Activated CD4-positive, CD25-positive, alpha-beta regulatory T cell treated with anti-CD3 and anti-CD28 coated beads, Interleukin-2, amount 50 U/mL, for 72 hours (primary cell): ENCODE data around the gene USP46.

Source experiments
- DNase-seq: peaks from one replicate; pipeline ENCODE4 v3.0.0; 2021

Gene USP46

DNA sequence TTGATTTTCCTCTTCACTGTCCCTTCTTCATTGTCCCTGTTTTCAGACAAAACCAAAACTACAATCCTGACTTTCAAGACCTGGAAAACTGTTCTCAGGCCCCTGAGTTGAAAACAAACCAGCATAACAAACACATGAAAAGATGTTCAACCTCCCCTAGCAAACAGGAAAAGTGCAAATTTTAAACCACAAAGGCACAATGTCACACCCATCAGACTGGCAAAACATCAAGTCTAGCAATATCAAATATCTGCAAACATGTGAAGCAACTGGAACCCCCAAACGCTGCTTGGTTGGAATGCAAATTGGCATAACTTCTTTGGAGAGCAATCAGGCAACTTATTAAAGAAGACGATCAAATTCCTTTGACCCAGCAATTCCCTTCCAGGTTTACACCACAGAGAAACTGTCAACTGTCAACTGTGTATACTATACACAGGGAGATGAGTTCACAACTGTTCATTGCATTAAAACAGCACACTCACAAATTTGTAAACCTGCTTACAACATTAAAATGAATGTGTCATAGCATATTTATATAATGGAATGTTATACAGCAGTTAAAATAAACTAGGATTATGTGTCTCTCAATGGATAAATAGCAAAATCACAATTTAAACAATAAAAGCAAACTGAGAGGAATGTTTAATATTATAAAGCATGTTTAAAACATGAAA, 7.0 kb downstream of the USP46 start:
- no peak for DNase-seq

DNA sequence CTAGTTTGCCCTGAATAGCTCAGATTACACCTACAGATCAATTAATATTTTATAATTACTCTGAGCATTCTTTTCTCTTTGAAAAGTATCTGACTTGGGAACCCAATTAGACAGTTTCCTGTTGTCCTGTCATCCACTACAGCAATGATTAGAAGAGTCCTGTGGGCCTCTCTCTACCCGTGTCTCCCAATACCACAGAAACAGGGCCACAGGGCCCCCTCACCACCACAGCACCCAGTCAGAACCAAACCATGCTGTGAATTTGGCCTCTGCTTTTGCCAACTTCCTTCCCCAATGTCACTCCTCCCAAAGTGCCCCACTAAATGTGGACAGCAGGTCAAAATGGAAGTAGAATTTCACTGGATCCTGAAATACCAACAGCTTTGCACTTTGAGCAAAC, 10.3 kb downstream of the USP46 start:
- DNase-seq = no peak

DNA sequence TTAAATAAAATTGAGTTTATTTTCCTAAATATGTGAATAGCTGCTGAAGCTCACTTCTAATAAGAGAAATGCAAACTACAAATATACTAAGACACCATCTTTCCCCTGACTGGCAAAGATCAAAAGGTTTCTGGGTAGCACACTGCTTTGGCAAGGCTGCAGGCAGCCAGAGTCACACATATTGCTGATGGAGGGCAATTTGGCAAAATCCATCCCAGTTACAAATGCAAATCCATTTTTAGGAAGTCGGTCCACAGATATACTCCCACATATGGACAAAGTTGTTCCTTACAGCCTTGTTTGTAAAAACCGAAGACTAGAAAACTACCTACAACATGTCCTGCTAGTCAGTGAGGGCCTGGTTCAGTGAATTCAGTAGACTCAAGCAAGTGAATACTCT, 12.4 kb downstream of the USP46 start:
- no peak for DNase-seq

DNA sequence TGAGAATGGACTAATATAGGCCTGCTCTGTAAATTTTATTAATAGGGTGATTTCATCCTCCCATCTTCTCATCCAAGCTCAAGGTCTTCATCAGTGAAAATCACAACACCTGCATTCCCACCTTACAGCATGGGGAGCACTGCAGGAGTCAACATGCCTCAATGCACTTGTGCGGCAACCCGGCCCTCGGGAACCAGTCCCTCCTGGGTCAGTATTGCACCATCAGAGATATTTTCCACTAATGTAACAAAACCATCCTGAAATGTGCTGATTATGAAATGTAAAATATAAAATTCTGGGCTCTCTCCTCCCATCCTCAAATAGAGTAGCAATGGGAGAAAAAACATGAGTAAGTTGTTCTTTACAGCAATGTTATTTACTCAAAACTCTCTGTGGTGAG, 13.0 kb downstream of the USP46 start:
- DNase-seq = no peak

DNA sequence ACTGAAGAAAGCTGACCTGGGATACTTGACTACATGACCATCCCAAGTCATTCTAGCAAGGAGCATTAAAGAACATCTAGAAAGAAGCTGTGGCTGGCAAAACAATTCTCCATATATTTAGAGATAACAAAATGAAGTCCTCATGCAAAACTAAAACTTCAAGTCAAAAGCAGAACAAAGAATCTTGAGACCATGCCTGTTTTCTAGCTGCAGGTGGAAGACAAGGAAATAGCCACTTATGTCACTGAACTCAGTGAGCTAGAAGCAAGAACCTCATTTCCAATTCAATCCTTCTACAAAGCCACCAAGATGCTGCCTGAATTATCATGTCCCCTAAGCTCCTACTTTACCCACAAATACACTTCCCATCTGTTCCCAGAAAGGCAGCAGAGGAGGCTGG, 13.8 kb downstream of the USP46 start:
- DNase-seq = no peak

DNA sequence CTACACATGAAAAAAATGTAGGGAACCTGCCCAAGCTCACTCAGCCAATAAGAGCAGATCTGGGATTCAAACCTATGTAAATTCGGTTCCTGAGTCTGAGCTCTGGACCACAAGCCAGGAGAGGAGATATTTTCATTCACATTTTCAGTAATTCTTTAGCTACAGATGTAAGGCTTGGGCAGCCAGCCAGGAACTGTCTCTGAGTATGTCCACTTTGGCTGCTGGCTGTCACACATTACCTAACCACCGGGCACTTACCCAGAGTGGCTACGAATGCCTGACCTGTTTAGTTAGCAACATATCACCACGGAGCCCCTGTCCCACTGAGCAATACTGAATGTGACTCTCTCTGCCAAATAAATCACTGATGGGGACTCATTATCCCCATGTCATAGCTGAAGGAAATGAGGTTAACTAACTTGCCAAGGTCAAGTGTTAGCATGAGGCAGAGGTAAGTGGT, 15.3 kb downstream of the USP46 start:
- no peak for DNase-seq

DNA sequence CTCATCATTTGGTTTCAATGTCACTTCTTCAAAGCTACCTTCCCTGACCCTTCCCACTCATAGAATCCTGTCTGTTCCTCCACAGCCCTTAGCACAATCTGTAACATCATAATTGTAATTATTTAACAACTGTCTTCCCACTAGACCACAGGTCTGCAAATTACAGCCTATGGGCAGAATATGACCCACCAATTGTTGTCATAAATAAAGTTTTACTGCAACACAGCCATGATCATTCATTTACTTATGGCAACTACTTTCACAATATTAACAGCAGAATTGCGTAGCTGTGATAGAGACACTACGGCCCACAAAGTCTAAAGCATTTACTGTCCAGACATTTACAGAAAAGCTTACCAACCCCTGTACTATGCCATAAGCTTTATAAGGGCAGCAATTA, 15.9 kb downstream of the USP46 start:
- DNase-seq = no peak

DNA sequence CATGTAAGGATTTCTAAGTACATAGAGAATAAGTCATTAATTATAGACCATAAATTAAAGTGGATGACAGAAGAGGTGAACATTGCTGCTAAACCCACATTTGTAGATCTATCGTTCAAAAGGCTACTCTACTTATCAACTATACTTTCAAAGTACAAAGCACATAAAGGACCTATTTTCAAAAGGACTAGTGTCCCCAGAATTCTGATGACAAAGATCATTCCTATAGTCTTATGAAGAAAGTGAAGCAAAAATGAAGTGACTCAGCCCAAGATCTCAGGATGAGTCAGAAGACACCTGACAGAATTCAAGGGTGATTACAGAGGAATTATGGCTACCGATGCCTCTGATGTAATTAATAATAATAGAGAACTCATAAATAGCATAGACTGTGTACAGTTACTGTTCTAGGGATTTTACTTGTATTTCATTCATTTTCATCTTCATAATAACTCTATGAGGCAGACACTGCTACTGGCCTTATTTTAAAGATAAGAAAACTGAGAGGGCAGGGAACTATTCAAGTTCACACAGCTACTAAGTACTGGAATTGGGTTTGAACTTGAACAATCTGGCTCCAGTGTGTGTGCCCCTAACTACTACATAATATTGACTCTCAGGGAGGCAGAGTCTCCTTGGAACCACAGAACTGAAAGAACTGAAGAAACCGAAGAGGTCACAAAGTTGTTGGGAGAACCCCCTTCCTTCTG, 17.1 kb downstream of the USP46 start:
- no peak for DNase-seq

DNA sequence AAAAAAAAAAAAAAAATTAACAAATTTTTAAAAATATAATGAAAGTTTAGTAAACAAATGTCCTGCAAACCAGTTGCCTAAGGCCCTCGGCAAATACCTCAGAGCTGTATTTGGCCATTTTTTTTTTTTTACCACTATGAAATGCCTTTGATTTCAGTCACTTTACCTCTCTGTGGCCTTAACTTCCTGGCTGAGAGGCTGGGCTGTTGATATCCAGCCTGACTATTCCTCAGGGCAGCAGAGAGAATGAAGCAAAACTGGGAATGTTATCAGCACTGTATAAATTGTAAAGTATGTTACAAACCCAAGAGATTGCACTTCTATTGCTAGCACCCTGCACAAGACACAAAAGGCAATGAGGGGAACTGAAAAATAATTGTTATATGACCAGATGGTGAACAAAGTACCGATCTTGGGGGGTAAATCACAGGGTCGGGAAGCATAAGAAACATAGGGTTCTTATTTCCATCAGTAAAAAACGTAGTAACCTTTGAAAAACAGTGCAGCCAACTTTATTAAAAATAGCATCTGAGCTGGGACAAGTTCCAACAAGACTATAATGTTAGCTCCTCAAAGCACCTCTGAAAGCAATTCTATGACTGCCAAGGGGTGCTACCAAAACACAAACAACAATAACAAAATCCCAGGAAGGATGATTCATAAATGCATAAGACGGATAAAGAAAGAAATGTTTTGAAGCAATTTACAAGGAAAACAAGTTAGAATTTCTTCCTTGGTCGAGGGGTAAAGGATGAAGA, 18.1 kb downstream of the USP46 start:
- no peak for DNase-seq

DNA sequence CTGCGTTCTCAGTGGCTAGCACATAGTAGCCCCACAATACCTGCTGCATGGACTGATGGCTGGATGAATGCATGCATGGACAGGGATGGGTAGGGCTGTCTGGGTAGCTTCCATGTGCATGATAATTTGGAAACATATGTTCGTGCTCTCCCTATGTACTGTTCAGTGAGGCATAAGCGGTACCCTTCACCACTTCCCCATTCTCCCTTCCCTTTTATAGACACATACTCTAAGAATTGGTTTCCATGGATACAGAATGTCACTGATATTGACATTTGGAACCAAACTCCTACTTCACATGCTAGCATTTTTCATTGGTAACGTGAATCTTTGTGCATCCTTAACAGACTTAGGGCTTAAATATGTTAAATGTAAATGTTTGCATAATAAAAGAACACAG, 20.4 kb downstream of the USP46 start:
- no peak for DNase-seq

DNA sequence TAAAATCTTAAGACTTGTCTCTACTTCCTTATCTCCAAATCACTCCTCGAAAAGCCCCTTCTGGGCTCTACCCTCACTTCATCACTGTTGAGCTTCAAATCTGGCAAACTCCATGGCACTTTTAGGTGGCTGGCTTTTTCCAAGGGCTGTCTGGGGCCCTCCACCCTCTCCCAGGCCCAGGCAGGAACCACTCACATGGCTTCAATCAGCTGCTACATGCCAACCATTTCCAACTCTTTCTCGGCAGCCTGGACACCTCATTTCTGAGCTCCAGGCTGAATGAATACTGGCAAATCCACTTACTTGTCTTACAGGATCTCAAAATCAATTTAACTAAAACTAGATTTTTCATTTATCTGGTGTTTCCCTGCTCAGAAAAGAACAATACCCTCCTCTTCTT, 22.0 kb downstream of the USP46 start:
- DNase-seq = no peak

DNA sequence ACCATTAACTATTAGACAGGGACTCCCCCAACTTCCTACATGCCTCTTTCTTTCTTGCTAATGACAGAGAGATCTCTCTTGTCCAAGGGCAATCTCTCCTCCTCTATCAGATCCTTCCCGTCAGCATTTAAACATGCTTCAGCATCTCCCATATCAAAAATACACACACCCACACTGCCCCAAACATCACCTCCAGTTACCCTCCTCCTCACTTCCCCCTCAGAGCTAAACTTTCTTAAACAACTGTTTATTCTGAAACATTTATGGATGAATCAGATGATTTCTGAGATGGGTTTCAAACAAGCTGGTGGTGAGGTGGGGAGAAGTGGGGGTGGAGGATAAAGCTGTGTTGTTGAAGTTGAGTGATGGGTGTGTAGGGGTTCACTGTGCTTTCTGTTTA, 23.5 kb downstream of the USP46 start:
- no peak for DNase-seq

DNA sequence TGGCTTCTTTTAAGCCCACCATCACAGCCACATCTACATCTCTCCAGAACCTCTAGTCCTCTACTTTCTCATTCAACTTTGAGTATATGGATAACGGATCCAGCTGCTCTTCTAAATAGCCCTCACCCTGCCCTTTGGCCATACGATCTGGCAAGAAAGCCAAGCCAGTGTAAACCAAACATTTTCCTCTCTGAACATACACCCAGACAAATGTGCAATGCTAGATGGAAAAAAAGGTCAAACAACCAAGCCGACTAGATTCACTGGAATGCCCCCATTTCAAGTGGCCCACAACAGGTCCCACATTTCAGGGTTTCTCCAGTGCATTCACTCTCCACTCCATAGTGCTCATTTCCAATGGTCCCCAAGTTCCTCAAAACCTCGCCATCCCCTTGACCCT, 24.0 kb downstream of the USP46 start:
- no peak for DNase-seq

DNA sequence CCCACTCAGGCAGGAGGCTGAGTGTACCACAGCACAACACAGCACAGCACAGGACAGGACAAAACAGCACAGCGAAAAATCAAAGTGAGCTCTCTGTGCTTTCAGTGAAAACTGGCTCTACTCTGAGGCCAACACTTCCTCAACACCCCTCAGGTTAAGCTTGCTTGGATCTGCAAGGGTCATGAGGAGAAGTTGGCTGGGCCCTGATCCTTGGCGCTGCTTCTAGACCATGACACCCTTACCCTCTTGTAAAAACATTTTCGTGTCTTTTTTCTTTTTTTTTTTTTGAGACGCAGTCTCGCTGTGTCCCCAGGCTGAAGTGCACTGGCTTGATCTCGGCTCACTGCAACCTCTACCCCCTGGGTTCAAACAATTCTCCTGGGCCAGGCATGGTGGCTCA, 25.3 kb downstream of the USP46 start:
- DNase-seq = no peak

DNA sequence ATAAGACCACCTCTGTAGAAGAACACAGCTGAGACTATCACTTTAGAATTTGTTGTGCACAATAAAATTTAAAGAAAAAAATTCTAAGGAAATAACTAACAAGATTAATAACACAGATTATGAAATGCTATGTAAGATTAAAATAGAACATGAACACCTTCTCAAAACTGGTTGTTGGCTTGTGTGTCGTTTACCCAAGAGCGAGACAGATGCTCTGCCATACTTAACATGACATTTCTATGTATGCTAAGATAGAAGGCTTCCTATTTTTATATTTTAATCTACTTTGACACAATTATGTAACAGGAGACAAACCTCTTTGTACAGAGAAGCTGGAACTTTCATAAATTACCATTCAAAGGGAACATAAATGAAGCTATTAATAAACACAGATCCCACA, 30.1 kb downstream of the USP46 start:
- DNase-seq = no peak

DNA sequence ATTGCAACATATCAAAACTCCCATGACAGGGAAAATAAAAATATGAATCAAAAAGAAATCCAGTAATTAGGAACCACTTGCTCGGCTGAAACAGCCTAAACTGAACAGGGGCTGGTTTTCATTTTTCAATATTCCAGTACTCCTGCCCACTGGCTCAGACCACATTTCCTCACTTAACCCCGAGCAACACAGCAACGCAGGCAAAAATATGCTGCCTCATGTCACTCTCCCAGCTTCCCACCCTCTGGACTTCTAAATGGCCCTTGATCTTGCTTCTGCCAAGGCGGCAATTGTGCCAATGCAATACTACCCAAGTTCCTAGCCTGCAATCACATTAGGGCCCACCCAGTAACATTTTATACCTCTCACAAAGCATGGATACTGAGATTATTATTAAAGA, 30.6 kb downstream of the USP46 start:
- no peak for DNase-seq

DNA sequence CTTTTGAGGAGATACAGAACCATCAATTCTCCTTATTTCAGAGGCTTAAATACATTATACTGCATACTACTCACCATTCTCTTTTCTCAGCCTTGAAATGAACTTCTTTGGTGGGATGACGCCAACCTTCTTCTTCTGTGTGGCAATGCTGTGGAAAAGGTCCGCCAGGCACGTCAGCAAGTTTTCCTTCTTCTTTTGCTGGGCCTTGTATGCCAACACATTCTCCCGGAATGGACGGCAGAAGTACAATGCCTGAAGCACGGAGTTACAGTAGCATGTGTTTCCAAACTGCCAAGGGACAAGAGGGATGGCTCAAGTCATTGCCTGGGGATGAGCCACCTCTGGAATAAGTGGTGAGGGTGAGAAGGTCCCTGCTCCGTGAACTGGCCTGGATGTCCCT, 31.2 kb downstream of the USP46 start:
- no peak for DNase-seq

DNA sequence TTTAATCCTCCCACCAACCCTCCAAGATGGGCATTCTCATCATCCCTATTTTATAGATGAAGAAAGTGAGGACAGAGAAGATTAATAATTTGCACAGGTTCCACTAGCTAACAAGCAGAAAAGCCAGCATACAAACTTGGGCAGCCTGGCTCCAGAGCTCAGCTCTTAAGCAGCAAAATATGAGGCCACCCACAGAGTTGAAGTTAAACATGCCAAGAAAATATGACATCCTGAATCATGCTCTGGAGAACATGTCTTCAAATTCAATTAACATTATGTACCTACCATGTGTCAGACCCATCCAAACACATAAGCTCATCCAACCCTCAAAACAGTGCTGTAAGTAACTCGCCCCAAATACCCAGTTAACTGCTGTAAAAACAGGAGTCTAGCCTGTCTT, 33.9 kb downstream of the USP46 start:
- DNase-seq = no peak

DNA sequence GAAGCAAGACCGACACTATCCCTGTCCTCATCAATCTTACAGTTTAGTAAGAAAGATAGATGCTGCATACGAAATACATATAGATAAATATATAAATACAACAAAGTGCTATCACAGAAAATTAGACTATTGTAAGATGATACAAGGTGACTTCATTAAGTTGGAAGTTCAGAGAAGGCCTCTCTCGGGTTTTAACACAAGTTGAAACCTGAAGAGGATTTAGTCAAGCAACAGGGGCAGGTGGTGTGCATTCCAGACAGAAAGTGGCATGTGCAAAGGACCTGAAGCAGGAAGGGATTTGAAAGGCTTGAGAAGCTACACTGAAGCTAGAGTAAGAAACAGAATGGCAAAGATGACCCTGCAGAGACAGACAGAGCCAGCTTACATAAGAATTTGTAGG, 36.5 kb downstream of the USP46 start:
- no peak for DNase-seq

DNA sequence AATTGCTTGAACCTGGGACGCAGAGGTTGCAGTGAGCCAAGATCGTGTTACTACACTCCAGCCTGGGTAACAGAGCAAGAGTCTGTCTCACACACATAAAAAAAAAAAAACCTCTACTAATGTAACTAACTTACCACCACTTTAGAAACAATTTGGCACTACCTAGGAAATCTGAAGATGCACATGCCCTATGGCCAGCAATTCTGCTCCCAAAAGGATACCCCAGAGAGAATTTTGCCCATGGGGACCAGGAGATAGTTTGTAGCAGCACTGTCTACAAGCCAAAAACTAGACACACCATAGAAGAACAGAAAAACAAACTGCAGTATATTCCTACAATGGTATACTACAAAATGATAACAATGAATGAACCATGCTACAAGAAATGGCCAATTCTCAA, 37.5 kb downstream of the USP46 start:
- DNase-seq = no peak

DNA sequence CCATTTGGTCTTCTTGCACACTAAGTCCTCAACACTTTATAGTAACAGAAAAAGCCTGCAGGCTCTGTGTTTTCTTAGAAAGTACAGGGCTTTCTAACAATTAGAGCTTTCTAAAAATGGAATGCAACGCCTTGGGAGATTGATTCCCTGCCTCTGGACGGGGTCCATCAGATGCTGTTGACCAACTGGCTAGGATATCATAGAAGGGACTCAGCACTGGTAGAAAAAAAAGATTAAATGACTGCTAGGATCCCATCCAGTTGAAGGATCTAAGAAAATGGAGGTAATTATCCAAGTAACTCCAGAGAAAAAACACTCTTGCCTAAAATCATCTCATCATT, 39.5 kb downstream of the USP46 start:
- no peak for DNase-seq

DNA sequence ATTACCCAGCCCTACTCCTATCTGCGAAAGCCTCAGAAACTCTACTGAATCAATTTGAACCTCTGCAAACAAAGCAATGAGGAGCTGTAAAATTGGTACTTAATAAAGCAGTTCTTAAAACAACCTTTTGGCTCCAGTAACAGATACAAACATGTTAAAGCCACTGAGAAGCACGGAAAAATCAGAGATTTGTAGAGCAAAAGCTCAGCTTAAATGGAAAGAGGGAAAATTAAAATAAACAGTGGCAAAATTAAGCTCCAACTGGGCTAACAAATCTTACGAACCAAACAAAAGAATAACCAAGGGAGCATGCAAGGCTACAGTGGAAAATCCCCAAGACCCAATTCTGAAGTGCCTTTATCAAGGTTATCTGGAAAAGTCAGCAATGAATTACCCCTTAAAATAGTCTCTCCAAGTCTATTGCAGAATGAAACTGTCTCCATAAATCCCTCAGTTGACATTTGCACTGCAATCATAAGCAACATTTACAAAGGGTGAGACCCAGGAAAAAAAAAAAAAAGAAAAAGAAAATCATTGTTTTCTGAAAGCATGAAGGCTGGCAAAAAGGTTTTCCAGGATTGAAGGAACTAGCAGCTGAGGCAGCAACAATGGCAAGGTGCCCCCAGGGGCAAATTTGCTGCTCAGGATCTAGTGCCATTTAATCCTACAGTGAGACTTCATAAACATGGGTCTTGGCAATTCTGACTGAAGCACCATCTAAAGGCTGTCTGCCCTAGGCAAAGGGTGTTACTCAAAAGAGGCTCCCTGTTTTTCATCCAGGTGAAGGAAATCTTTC, 40.1 kb downstream of the USP46 start:
- DNase-seq = no peak

DNA sequence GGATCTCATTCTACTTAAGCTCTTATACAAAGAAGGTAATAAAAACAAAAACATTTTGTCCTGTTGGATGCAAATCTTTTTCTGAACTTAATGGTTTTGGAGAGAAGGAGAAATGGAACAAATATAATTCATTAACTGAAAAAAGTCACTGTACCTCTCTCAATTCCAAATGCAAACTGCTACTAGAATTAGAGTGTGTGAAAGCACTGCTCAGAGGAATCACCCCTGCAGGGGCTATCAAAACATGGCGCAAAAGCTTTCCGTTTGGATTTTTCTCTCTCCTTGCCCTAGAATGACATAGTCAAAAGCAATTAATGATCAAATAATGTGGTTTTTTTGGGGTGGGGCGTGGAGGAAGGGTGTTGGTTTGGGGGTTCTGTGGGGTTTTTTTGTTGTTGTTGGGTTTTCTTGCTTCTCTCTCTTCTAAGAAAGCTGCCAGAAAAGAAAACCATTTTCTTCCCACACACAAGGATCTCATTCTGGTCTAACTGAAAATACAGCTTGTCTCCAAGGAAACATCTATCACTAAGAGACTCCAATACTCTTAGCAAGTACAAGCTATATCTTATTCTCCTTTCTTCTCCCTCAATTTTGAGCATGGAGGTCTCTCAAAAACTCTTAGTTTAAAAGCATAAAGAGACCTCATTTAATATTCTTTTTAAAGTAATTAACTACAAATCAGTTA, 41.6 kb downstream of the USP46 start:
- DNase-seq = no peak
